SK-N-SH (cell line): ENCODE measurements around the gene TP53AIP1. TPM values are rescaled to one million over a fixed set of nuclear protein-coding genes. Genes with fewer than 3 reads are reported as not detected.

Experiments
- CTCF ChIA-PET: fragments of 300-600, 350-600 bp; formaldehyde crosslinking; extraction: SDS; loops from one replicate; lab custom pipeline; 2021; lab: Yijun Ruan, JAX
- POLR2A ChIA-PET: fragments of 350-600 bp; sonication (Branson Sonifier 250); formaldehyde crosslinking; extraction: SDS; loops from one replicate; lab custom pipeline; 2020; ENCODE audit warnings: antibody characterized with exemption, inconsistent platforms; lab: Yijun Ruan, JAX
- DNase-seq: peaks from one replicate; pipeline ENCODE4 v3.0.0; 2012
- H2AFZ ChIP-seq: fragments of 200-600 bp; sonication (generic); 2 replicates; pipeline ENCODE4 v1.8.1; 2016; ENCODE audit warnings: antibody characterized with exemption, mild to moderate bottlenecking, low read depth
- H3F3A ChIP-seq: fragments of 200-600 bp; sonication (generic); replicated peaks from 2 replicates; pipeline ENCODE3; 2016; ENCODE audit warnings: antibody characterized with exemption, mild to moderate bottlenecking; ENCODE audit not compliant: insufficient read depth
- H3K27ac ChIP-seq, 2 experiments: fragments of 200-500 bp in 1 of 2; fragments of 200-600 bp in 1 of 2; sonication (Bioruptor generic) in 1 of 2; sonication (generic), shearing (Covaris generic) in 1 of 2; 2 replicates each; pipeline versions ENCODE4 v1.5.1 to v1.6.1; 2014 to 2016; ENCODE audit warnings: low read depth in 2 of 2, inconsistent platforms in 1 of 2, low read length in 1 of 2, mild to moderate bottlenecking in 1 of 2, mixed read lengths in 1 of 2
- H3K27me3 ChIP-seq: fragments of 200-600 bp; sonication (generic), shearing (Covaris generic); 2 replicates; pipeline ENCODE4 v1.6.1; 2016; ENCODE audit warnings: mixed run types; ENCODE audit not compliant: insufficient read depth
- H3K36me3 ChIP-seq, 2 experiments: fragments of 200-500 bp in 1 of 2; fragments of 200-600 bp in 1 of 2; sonication (Bioruptor generic) in 1 of 2; sonication (generic) in 1 of 2; replicated peaks in 1 of 2; 2 replicates each; pipeline versions ENCODE3 to v1.5.1; 2014 to 2016; ENCODE audit warnings: low read length in 1 of 2, mild to moderate bottlenecking in 1 of 2; ENCODE audit not compliant: insufficient read depth in 2 of 2, control insufficient read depth in 1 of 2
- H3K4me1 ChIP-seq, 2 experiments: fragments of 200-500 bp in 1 of 2; fragments of 200-600 bp in 1 of 2; sonication (Bioruptor generic) in 1 of 2; sonication (generic), shearing (Covaris generic) in 1 of 2; 2 replicates each; pipeline versions ENCODE4 v1.5.1 to v1.6.1; 2014 to 2016; ENCODE audit warnings: low read depth in 1 of 2, low read length in 1 of 2, mixed run types in 1 of 2; ENCODE audit not compliant: insufficient read depth in 2 of 2, control insufficient read depth in 1 of 2
- H3K4me2 ChIP-seq: fragments of 200-600 bp; sonication (generic), shearing (Covaris generic); 2 replicates; pipeline ENCODE4 v1.6.1; 2017; ENCODE audit warnings: mixed run types
- H3K4me3 ChIP-seq, 2 experiments: fragments of 200-500 bp in 1 of 2; fragments of 200-600 bp in 1 of 2; sonication (Bioruptor generic) in 1 of 2; sonication (generic), shearing (Covaris generic) in 1 of 2; 2 replicates each; pipeline versions ENCODE4 v1.5.1 to v1.8.1; 2014 to 2016; ENCODE audit warnings: low read depth in 2 of 2, inconsistent platforms in 1 of 2, low read length in 1 of 2, mild to moderate bottlenecking in 1 of 2, mixed read lengths in 1 of 2, moderate library complexity in 1 of 2
- H3K79me2 ChIP-seq: fragments of 200-600 bp; sonication (generic); 2 replicates; pipeline ENCODE4 v1.8.1; 2017; ENCODE audit warnings: mild to moderate bottlenecking; ENCODE audit not compliant: insufficient read depth
- H3K9ac ChIP-seq: fragments of 200-600 bp; sonication (generic); 2 replicates; pipeline ENCODE4 v1.6.1; 2017; ENCODE audit warnings: mixed run types
- H3K9me2 ChIP-seq: fragments of 200-600 bp; sonication (generic); 2 replicates; pipeline ENCODE4 v1.6.1; 2017; ENCODE audit warnings: mixed run types
- H3K9me3 ChIP-seq: fragments of 200-600 bp; sonication (generic); 2 replicates; pipeline ENCODE4 v1.6.1; 2017; ENCODE audit warnings: mixed run types, mild to moderate bottlenecking, moderate library complexity
- H4K20me1 ChIP-seq: fragments of 200-600 bp; sonication (generic); 2 replicates; pipeline ENCODE4 v1.6.1; 2017; ENCODE audit warnings: mild to moderate bottlenecking, mixed run types; ENCODE audit not compliant: insufficient read depth
- FOXJ3 ChIP-seq: sonication (generic); formaldehyde crosslinking; IDR thresholded peaks from 2 replicates; pipeline ENCODE4 v1.5.1; 2020; ENCODE audit warnings: mild to moderate bottlenecking, missing genetic modification reagents
- GABPA ChIP-seq: IDR thresholded peaks from 2 replicates; pipeline ENCODE4 v1.4.0; 2012; ENCODE audit warnings: low read depth, mild to moderate bottlenecking
- MEF2A ChIP-seq: IDR thresholded peaks from 2 replicates; pipeline ENCODE4 v1.4.0; 2012; ENCODE audit warnings: low read depth, borderline replicate concordance
- NRF1 ChIP-seq: IDR thresholded peaks from 2 replicates; pipeline ENCODE4 v1.6.1; 2012; ENCODE audit warnings: low read depth, mild to moderate bottlenecking, low read length
- RAD21 ChIP-seq: IDR thresholded peaks from 2 replicates; pipeline ENCODE4 v1.6.1; 2012; ENCODE audit warnings: mild to moderate bottlenecking, low read length
- RCOR1 ChIP-seq: fragments of 150-350 bp; IDR thresholded peaks from 2 replicates; pipeline ENCODE4 v1.6.1; 2017; ENCODE audit warnings: antibody characterized with exemption, low read length
- SMC3 ChIP-seq: IDR thresholded peaks from 2 replicates; pipeline ENCODE4 v1.6.1; 2012; ENCODE audit warnings: low read depth, low read length, improper control_type of control experiment
- TEAD4 ChIP-seq: IDR thresholded peaks from 2 replicates; pipeline ENCODE4 v1.4.0; 2012; ENCODE audit warnings: mild to moderate bottlenecking, borderline replicate concordance; ENCODE audit not compliant: insufficient read depth
- WGBS: methylation state at CpG from one replicate; pipeline ENCODE4 v1.1.6; 2017; ENCODE audit warnings: low lambda C conversion rate; 5-methylcytosine and 5-hydroxymethylcytosine counted together
- polyA plus RNA-seq, 3 experiments: library from polyadenylated mRNA; depleted of rRNA; stranded (reverse); fragments of >200 nt; gene quantifications; 2 replicates each; pipeline ENCODE4 v1.2.3, GENCODE V29; 2012
- TF ChIP-seq, protein P1 (sequence below): fragments of 200-600 bp; sonication (generic); IDR thresholded peaks from 2 replicates; pipeline ENCODE4 v1.6.1; 2017; ENCODE audit warnings: antibody characterized with exemption, mild to moderate bottlenecking, moderate library complexity
- TF ChIP-seq, protein P2 (sequence below): IDR thresholded peaks from 2 replicates; pipeline ENCODE4 v1.4.0; 2012; ENCODE audit warnings: low read depth
- TF ChIP-seq, protein P3 (sequence below): fragments of 150-350 bp; IDR thresholded peaks from 2 replicates; pipeline ENCODE4 v1.6.1; 2016; ENCODE audit warnings: mild to moderate bottlenecking, low read depth, low read length
- TF ChIP-seq, protein P4 (sequence below): IDR thresholded peaks from 2 replicates; pipeline ENCODE4 v1.4.0; 2012; ENCODE audit warnings: low read depth, borderline replicate concordance
- TF ChIP-seq, protein P5 (sequence below): IDR thresholded peaks from 2 replicates; pipeline ENCODE4 v1.4.0; 2012; ENCODE audit warnings: low read depth, borderline replicate concordance

The TP53AIP1 gene
- polyA plus RNA-seq, 1 of the 3 experiments (the other 2 are of a cell fraction) = 0.05 TPM

DNA sequence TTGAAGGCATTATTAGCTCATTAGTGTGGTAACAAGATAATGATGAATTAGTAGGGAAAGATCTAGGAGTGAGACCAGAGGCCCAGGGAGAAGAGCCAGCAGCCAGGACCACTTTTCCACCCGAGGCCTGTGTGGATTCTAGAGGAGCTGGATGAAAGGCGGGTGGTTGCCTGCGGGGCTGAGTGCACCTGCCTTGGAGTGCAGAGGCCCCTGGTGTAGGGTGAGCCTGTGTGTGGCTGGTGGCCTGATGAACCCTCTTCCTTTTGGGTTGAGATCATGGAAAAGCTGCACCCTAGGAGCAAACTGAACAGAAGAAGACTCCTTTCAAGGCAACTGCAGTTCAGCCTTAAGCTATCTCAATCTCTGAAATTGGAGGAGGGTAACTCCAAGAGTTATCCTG is 5.9 kb upstream of the TP53AIP1 start:
- peak; percentile 24; the same call in 1 of the 2 replicates for TF ChIP-seq SMC3
- TF ChIP-seq, protein P1, sequence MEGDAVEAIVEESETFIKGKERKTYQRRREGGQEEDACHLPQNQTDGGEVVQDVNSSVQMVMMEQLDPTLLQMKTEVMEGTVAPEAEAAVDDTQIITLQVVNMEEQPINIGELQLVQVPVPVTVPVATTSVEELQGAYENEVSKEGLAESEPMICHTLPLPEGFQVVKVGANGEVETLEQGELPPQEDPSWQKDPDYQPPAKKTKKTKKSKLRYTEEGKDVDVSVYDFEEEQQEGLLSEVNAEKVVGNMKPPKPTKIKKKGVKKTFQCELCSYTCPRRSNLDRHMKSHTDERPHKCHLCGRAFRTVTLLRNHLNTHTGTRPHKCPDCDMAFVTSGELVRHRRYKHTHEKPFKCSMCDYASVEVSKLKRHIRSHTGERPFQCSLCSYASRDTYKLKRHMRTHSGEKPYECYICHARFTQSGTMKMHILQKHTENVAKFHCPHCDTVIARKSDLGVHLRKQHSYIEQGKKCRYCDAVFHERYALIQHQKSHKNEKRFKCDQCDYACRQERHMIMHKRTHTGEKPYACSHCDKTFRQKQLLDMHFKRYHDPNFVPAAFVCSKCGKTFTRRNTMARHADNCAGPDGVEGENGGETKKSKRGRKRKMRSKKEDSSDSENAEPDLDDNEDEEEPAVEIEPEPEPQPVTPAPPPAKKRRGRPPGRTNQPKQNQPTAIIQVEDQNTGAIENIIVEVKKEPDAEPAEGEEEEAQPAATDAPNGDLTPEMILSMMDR = no peak
- TF ChIP-seq, protein P2, sequence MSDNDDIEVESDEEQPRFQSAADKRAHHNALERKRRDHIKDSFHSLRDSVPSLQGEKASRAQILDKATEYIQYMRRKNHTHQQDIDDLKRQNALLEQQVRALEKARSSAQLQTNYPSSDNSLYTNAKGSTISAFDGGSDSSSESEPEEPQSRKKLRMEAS = no peak
- TF ChIP-seq FOXJ3 (CRISPR knock-in tag) = no peak
- no peak for TF ChIP-seq RCOR1
- peak; percentile 51 for TF ChIP-seq RAD21
- no peak for TF ChIP-seq MEF2A
- TF ChIP-seq NRF1 = no peak
- no peaks in the 10 kb centered on the region for H3K36me3 ChIP-seq
- no peak overlapping the region for H3K4me2 ChIP-seq
- no peaks in the 10 kb centered on the region for H3K9me2 ChIP-seq
- H4K20me1 ChIP-seq = no peaks in the 10 kb centered on the region
- CTCF ChIA-PET = interaction anchor here (0.6 to 34.0 kb wide), 9 partner anchors 8 to 87 kb away, joined by 3 to 872 read pairs (median 3); partner anchors contain the start of gene KCNJ5
- POLR2A ChIA-PET = no interaction called here
- WGBS = 96% methylated on average over 3 of the region's 3 CpGs
- H3K4me3 ChIP-seq = no peak overlapping the region
- no peaks in the 10 kb centered on the region for H3K9me3 ChIP-seq
- no peak overlapping the region for H2AFZ ChIP-seq
- H3K27me3 ChIP-seq = no peaks in the 10 kb centered on the region
- no peak overlapping the region for H3K27ac ChIP-seq
- no peaks in the 10 kb centered on the region for H3K4me1 ChIP-seq
- no peak overlapping the region for H3K9ac ChIP-seq
- H3F3A ChIP-seq = no peaks in the 10 kb centered on the region
- DNase-seq = no peak
- H3K79me2 ChIP-seq = no peaks in the 10 kb centered on the region

DNA sequence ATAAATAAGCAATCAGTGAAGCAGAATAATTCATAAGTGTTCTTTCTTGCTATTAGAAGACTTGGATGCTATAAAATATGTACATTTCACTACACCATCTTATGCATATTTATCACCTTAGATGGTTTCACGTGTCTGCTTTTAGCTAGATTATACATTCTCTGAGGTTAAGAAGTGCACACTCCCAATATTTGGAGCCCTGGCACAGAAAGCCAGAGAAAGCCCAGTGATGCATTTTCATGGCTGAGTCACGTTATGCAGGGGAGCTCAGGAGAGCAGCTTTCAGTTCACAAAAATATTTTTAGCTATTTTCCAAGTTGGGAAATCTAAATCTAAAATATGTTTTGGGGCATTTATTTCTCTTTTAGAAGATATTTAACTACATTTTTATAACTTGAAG is 5.1 kb upstream of the TP53AIP1 start:
- no peak for TF ChIP-seq GABPA
- TF ChIP-seq TEAD4 = no peak
- TF ChIP-seq, protein P3, sequence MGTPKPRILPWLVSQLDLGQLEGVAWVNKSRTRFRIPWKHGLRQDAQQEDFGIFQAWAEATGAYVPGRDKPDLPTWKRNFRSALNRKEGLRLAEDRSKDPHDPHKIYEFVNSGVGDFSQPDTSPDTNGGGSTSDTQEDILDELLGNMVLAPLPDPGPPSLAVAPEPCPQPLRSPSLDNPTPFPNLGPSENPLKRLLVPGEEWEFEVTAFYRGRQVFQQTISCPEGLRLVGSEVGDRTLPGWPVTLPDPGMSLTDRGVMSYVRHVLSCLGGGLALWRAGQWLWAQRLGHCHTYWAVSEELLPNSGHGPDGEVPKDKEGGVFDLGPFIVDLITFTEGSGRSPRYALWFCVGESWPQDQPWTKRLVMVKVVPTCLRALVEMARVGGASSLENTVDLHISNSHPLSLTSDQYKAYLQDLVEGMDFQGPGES = no peak
- TF ChIP-seq, protein P4, sequence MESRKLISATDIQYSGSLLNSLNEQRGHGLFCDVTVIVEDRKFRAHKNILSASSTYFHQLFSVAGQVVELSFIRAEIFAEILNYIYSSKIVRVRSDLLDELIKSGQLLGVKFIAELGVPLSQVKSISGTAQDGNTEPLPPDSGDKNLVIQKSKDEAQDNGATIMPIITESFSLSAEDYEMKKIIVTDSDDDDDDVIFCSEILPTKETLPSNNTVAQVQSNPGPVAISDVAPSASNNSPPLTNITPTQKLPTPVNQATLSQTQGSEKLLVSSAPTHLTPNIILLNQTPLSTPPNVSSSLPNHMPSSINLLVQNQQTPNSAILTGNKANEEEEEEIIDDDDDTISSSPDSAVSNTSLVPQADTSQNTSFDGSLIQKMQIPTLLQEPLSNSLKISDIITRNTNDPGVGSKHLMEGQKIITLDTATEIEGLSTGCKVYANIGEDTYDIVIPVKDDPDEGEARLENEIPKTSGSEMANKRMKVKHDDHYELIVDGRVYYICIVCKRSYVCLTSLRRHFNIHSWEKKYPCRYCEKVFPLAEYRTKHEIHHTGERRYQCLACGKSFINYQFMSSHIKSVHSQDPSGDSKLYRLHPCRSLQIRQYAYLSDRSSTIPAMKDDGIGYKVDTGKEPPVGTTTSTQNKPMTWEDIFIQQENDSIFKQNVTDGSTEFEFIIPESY = no peak
- TF ChIP-seq, protein P5, sequence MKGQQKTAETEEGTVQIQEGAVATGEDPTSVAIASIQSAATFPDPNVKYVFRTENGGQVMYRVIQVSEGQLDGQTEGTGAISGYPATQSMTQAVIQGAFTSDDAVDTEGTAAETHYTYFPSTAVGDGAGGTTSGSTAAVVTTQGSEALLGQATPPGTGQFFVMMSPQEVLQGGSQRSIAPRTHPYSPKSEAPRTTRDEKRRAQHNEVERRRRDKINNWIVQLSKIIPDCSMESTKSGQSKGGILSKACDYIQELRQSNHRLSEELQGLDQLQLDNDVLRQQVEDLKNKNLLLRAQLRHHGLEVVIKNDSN = no peak
- TF ChIP-seq, all 33 proteins: peak for 0
- ChIA-PET CTCF (interaction anchor here (1.2 to 34.0 kb wide), 4 partner anchors 9 to 73 kb away, joined by 3 to 872 read pairs (median 59); partner anchors contain the start of gene KCNJ5), POLR2A (no interaction called here)
- DNase-seq = no peak
- H2AFZ ChIP-seq = no peak overlapping the region
- H3K4me1 ChIP-seq = no peaks in the 10 kb centered on the region
- H3K9me3 ChIP-seq = no peaks in the 10 kb centered on the region
- H3K36me3 ChIP-seq = no peaks in the 10 kb centered on the region
- no peak overlapping the region for H3K9ac ChIP-seq
- no peaks in the 10 kb centered on the region for H3K9me2 ChIP-seq
- WGBS = 80% methylated on average over 2 of the region's 2 CpGs
- H3K4me3 ChIP-seq = no peak overlapping the region
- H3K79me2 ChIP-seq = no peaks in the 10 kb centered on the region
- no peaks in the 10 kb centered on the region for H4K20me1 ChIP-seq
- H3F3A ChIP-seq = no peaks in the 10 kb centered on the region
- no peaks in the 10 kb centered on the region for H3K27me3 ChIP-seq
- no peak overlapping the region for H3K4me2 ChIP-seq
- no peak overlapping the region for H3K27ac ChIP-seq
